ENCODE data around the gene ZSCAN21. TPM values are rescaled to one million over a fixed set of nuclear protein-coding genes. Genes with fewer than 3 reads are reported as not detected.
A peak's percentile ranks its signal among the peaks of the same experiment; 100 is the strongest.

Gene ZSCAN21
- total RNA-seq, 3 donors from 2014 or later = 8.5 to 9.9 (median 9.4) TPM

- Mint-ChIP-seq H3K4me3 (peak overlapping the region; percentile 54), H3K36me3 (ENCODE audit: insufficient read depth) (peaks cover 9% of the 10 kb centered on the region), H3K9me3 (no peaks in the 10 kb centered on the region), H3K27me3 (ENCODE audit: low read depth) (no peaks in the 10 kb centered on the region), H3K4me1 (ENCODE audit: low read depth) (peaks cover 59% of the 10 kb centered on the region)
- DNase-seq (no peak), ATAC-seq (no peak)
These were observed 32.3 kb upstream of the ZSCAN21 start for GRCh38 chr7:100017300-100017699.

- peaks cover 60% of the 10 kb centered on the region for H3K4me1 Mint-ChIP-seq (ENCODE audit: low read depth)
- peaks cover 14% of the 10 kb centered on the region for H3K36me3 Mint-ChIP-seq (ENCODE audit: insufficient read depth)
- H3K4me3 Mint-ChIP-seq = peak overlapping the region; percentile 54
- ATAC-seq (no peak), DNase-seq (no peak)
- no peaks in the 10 kb centered on the region for H3K9me3 Mint-ChIP-seq
- no peaks in the 10 kb centered on the region for H3K27me3 Mint-ChIP-seq (ENCODE audit: low read depth)
These were observed 31.7 kb upstream of the ZSCAN21 start for GRCh38 chr7:100017875-100018274.

GRCh38 chr7:100019908-100020307 is 29.7 kb upstream of the ZSCAN21 start:
- no peak for ATAC-seq

GRCh38 chr7:100021297-100021696 is 28.3 kb upstream of the ZSCAN21 start:
- peaks cover 51% of the 10 kb centered on the region for H3K4me1 Mint-ChIP-seq (ENCODE audit: low read depth)
- peaks cover 27% of the 10 kb centered on the region for H3K36me3 Mint-ChIP-seq (ENCODE audit: insufficient read depth)
- H3K4me3 Mint-ChIP-seq = no peak overlapping the region

More at GRCh38 chr7:100019908-100020307, 29.7 kb upstream of the ZSCAN21 start:
- Mint-ChIP-seq H3K4me1 (ENCODE audit: low read depth) (peaks cover 51% of the 10 kb centered on the region), H3K27me3 (ENCODE audit: low read depth) (no peaks in the 10 kb centered on the region), H3K4me3 (no peak overlapping the region), H3K36me3 (ENCODE audit: insufficient read depth) (peaks cover 29% of the 10 kb centered on the region), H3K9me3 (no peaks in the 10 kb centered on the region)
- no peak for DNase-seq

GRCh38 chr7:100022621-100023020 is 27.0 kb upstream of the ZSCAN21 start:
- Mint-ChIP-seq H3K4me3 (no peak overlapping the region), H3K4me1 (ENCODE audit: low read depth) (peaks cover 41% of the 10 kb centered on the region), H3K27me3 (ENCODE audit: low read depth) (no peaks in the 10 kb centered on the region), H3K9me3 (no peaks in the 10 kb centered on the region), H3K36me3 (ENCODE audit: insufficient read depth) (peaks cover 27% of the 10 kb centered on the region)
- no peak for ATAC-seq
- DNase-seq = no peak

More at GRCh38 chr7:100021297-100021696, 28.3 kb upstream of the ZSCAN21 start:
- Mint-ChIP-seq H3K27me3 (ENCODE audit: low read depth) (no peaks in the 10 kb centered on the region), H3K9me3 (no peaks in the 10 kb centered on the region)
- ATAC-seq (peak; percentile 34 to 39), DNase-seq (no peak)

GRCh38 chr7:100023526-100023925 is 26.0 kb upstream of the ZSCAN21 start:
- H3K9me3 Mint-ChIP-seq = no peaks in the 10 kb centered on the region
- no peak for ATAC-seq
- H3K4me3 Mint-ChIP-seq = no peak overlapping the region
- peaks cover 24% of the 10 kb centered on the region for H3K36me3 Mint-ChIP-seq (ENCODE audit: insufficient read depth)
- H3K4me1 Mint-ChIP-seq (ENCODE audit: low read depth) = peaks cover 35% of the 10 kb centered on the region
- no peaks in the 10 kb centered on the region for H3K27me3 Mint-ChIP-seq (ENCODE audit: low read depth)
- DNase-seq = no peak

GRCh38 chr7:100024020-100024619 is 25.5 kb upstream of the ZSCAN21 start:
- H3K4me3 Mint-ChIP-seq = no peak overlapping the region
- no peak for ATAC-seq
- peaks cover 24% of the 10 kb centered on the region for H3K36me3 Mint-ChIP-seq (ENCODE audit: insufficient read depth)
- H3K9me3 Mint-ChIP-seq = no peaks in the 10 kb centered on the region
- no peaks in the 10 kb centered on the region for H3K27me3 Mint-ChIP-seq (ENCODE audit: low read depth)
- H3K4me1 Mint-ChIP-seq (ENCODE audit: low read depth) = peaks cover 29% of the 10 kb centered on the region
- no peak for DNase-seq

- H3K4me3 Mint-ChIP-seq = no peak overlapping the region
- no peaks in the 10 kb centered on the region for H3K27me3 Mint-ChIP-seq (ENCODE audit: low read depth)
- no peaks in the 10 kb centered on the region for H3K9me3 Mint-ChIP-seq
- ATAC-seq = no peak
- peaks cover 11% of the 10 kb centered on the region for H3K4me1 Mint-ChIP-seq (ENCODE audit: low read depth)
- no peak for DNase-seq
- peaks cover 38% of the 10 kb centered on the region for H3K36me3 Mint-ChIP-seq (ENCODE audit: insufficient read depth)
These were observed 22.4 kb upstream of the ZSCAN21 start for GRCh38 chr7:100027197-100027596.

GRCh38 chr7:100029596-100029995 is 20.0 kb upstream of the ZSCAN21 start:
- Mint-ChIP-seq H3K9me3 (no peaks in the 10 kb centered on the region), H3K27me3 (ENCODE audit: low read depth) (no peaks in the 10 kb centered on the region), H3K36me3 (ENCODE audit: insufficient read depth) (peaks cover 38% of the 10 kb centered on the region), H3K4me1 (ENCODE audit: low read depth) (peaks cover 7% of the 10 kb centered on the region), H3K4me3 (no peak overlapping the region)
- no peak for DNase-seq
- ATAC-seq = no peak

- Mint-ChIP-seq H3K27me3 (ENCODE audit: low read depth) (no peaks in the 10 kb centered on the region), H3K4me3 (no peak overlapping the region), H3K9me3 (no peaks in the 10 kb centered on the region), H3K4me1 (ENCODE audit: low read depth) (no peaks in the 10 kb centered on the region), H3K36me3 (ENCODE audit: insufficient read depth) (peaks cover 58% of the 10 kb centered on the region)
- ATAC-seq = no peak
- no peak for DNase-seq
These were observed 16.0 kb upstream of the ZSCAN21 start for GRCh38 chr7:100033526-100033925.

GRCh38 chr7:100034871-100035510 is 14.6 kb upstream of the ZSCAN21 start:
- Mint-ChIP-seq H3K4me1 (ENCODE audit: low read depth) (no peaks in the 10 kb centered on the region), H3K36me3 (ENCODE audit: insufficient read depth) (peaks cover 57% of the 10 kb centered on the region), H3K9me3 (no peaks in the 10 kb centered on the region), H3K27me3 (ENCODE audit: low read depth) (no peaks in the 10 kb centered on the region), H3K4me3 (no peak overlapping the region)
- ATAC-seq (no peak), DNase-seq (no peak)

GRCh38 chr7:100035876-100036275 is 13.7 kb upstream of the ZSCAN21 start:
- no peaks in the 10 kb centered on the region for H3K27me3 Mint-ChIP-seq (ENCODE audit: low read depth)
- DNase-seq (no peak), ATAC-seq (no peak)
- H3K4me3 Mint-ChIP-seq = no peak overlapping the region
- H3K36me3 Mint-ChIP-seq (ENCODE audit: insufficient read depth) = peaks cover 48% of the 10 kb centered on the region
- no peaks in the 10 kb centered on the region for H3K9me3 Mint-ChIP-seq
- H3K4me1 Mint-ChIP-seq (ENCODE audit: low read depth) = peaks cover 5% of the 10 kb centered on the region

- H3K36me3 Mint-ChIP-seq (ENCODE audit: insufficient read depth) = peaks cover 33% of the 10 kb centered on the region
- no peak overlapping the region for H3K4me3 Mint-ChIP-seq
- H3K27me3 Mint-ChIP-seq (ENCODE audit: low read depth) = no peaks in the 10 kb centered on the region
- DNase-seq (no peak), ATAC-seq (no peak)
- peaks cover 12% of the 10 kb centered on the region for H3K4me1 Mint-ChIP-seq (ENCODE audit: low read depth)
- no peaks in the 10 kb centered on the region for H3K9me3 Mint-ChIP-seq
These were observed 11.2 kb upstream of the ZSCAN21 start for GRCh38 chr7:100038326-100038725.

- Mint-ChIP-seq H3K4me1 (ENCODE audit: low read depth) (peaks cover 14% of the 10 kb centered on the region), H3K36me3 (ENCODE audit: insufficient read depth) (peaks cover 14% of the 10 kb centered on the region), H3K4me3 (no peak overlapping the region), H3K27me3 (ENCODE audit: low read depth) (no peaks in the 10 kb centered on the region), H3K9me3 (no peaks in the 10 kb centered on the region)
- ATAC-seq = no peak
- DNase-seq = no peak
These were observed 9.0 kb upstream of the ZSCAN21 start for GRCh38 chr7:100040575-100040974.

GRCh38 chr7:100044718-100045117 is 4.9 kb upstream of the ZSCAN21 start:
- Mint-ChIP-seq H3K9me3 (no peaks in the 10 kb centered on the region), H3K4me3 (no peak overlapping the region), H3K27me3 (ENCODE audit: low read depth) (no peaks in the 10 kb centered on the region), H3K36me3 (ENCODE audit: insufficient read depth) (no peaks in the 10 kb centered on the region), H3K4me1 (ENCODE audit: low read depth) (peaks cover 14% of the 10 kb centered on the region)
- no peak for ATAC-seq
- no peak for DNase-seq
